ENCODE data around the gene SH3PXD2A. TPM values are rescaled to one million over a fixed set of nuclear protein-coding genes. Genes with fewer than 3 reads are reported as not detected.

Gene SH3PXD2A
- total RNA-seq, 1 experiment from 2014 or later = 13.2 TPM

- CTCF ChIA-PET = interaction anchor here (1.0 to 3.0 kb wide), 2 partner anchors 10 to 71 kb away, joined by 4 to 27 read pairs; no protein-coding TSS in a partner anchor
- no TSS peak for BruUV-seq (replicated peaks)
- no peak for TF ChIP-seq CTCF (IDR thresholded peaks at IDR 0.05; ENCODE audit: unreplicated experiment)
- Mint-ChIP-seq H3K4me3 (ENCODE audit: unreplicated experiment) (no peak overlapping the region), H3K27ac (ENCODE audit: low read depth, unreplicated experiment) (no peak overlapping the region), H3K27me3 (ENCODE audit: insufficient read depth, unreplicated experiment) (no peaks in the 10 kb centered on the region), H3K4me1 (ENCODE audit: insufficient read depth, unreplicated experiment) (peaks cover 13% of the 10 kb centered on the region), H3K9me3 (ENCODE audit: unreplicated experiment) (no peaks in the 10 kb centered on the region), H3K36me3 (ENCODE audit: insufficient read depth, unreplicated experiment) (no peaks in the 10 kb centered on the region)
- intact Hi-C loops (cut with micrococcal nuclease) = loop anchor here (1.0 kb wide), 1 partner anchor 15 kb away; no protein-coding TSS in a partner anchor
- peak; percentile 82 for DNase-seq (ENCODE audit: unreplicated experiment)
- POLR2A ChIA-PET = interaction anchor here (0.7 kb wide), 1 partner anchor 339 kb away, joined by 4 read pairs; no protein-coding TSS in a partner anchor
Observed at GRCh38 chr10:103676058-103676785, 179.2 kb downstream of the SH3PXD2A start.

- H3K4me1 Mint-ChIP-seq (ENCODE audit: insufficient read depth, unreplicated experiment) = peaks cover 13% of the 10 kb centered on the region
- no peak overlapping the region for H3K4me3 Mint-ChIP-seq (ENCODE audit: unreplicated experiment)
- intact Hi-C loops (cut with micrococcal nuclease) = no loop called here
- H3K36me3 Mint-ChIP-seq (ENCODE audit: insufficient read depth, unreplicated experiment) = no peaks in the 10 kb centered on the region
- H3K27me3 Mint-ChIP-seq (ENCODE audit: insufficient read depth, unreplicated experiment) = no peaks in the 10 kb centered on the region
- DNase-seq (ENCODE audit: unreplicated experiment) = no peak
- no peak for TF ChIP-seq CTCF (IDR thresholded peaks at IDR 0.05; ENCODE audit: unreplicated experiment)
- H3K27ac Mint-ChIP-seq (ENCODE audit: low read depth, unreplicated experiment) = no peak overlapping the region
- no TSS peak for BruUV-seq (replicated peaks)
- CTCF ChIA-PET = interaction anchor here (0.7 kb wide), 1 partner anchor 56 kb away, joined by 3 read pairs; no protein-coding TSS in a partner anchor
- POLR2A ChIA-PET = no interaction called here
- no peaks in the 10 kb centered on the region for H3K9me3 Mint-ChIP-seq (ENCODE audit: unreplicated experiment)
Observed at GRCh38 chr10:103673606-103674005, 181.8 kb downstream of the SH3PXD2A start.

GRCh38 chr10:103672345-103672744 is 183.0 kb downstream of the SH3PXD2A start:
- CTCF ChIA-PET = interaction anchor here (1.6 to 4.1 kb wide), 2 partner anchors 14 to 67 kb away, joined by 7 to 25 read pairs; no protein-coding TSS in a partner anchor
- TF ChIP-seq CTCF (IDR thresholded peaks at IDR 0.05; ENCODE audit: unreplicated experiment) = no peak
- Mint-ChIP-seq H3K9me3 (ENCODE audit: unreplicated experiment) (no peaks in the 10 kb centered on the region), H3K4me1 (ENCODE audit: insufficient read depth, unreplicated experiment) (peaks cover 13% of the 10 kb centered on the region), H3K27ac (ENCODE audit: low read depth, unreplicated experiment) (no peak overlapping the region), H3K27me3 (ENCODE audit: insufficient read depth, unreplicated experiment) (no peaks in the 10 kb centered on the region), H3K4me3 (ENCODE audit: unreplicated experiment) (no peak overlapping the region), H3K36me3 (ENCODE audit: insufficient read depth, unreplicated experiment) (no peaks in the 10 kb centered on the region)
- BruUV-seq (replicated peaks) = no TSS peak
- intact Hi-C loops (cut with micrococcal nuclease) = no loop called here
- POLR2A ChIA-PET = no interaction called here
- no peak for DNase-seq (ENCODE audit: unreplicated experiment)

- no peak for TF ChIP-seq CTCF (IDR thresholded peaks at IDR 0.05; ENCODE audit: unreplicated experiment)
- DNase-seq (ENCODE audit: unreplicated experiment) = no peak
- intact Hi-C loops (cut with micrococcal nuclease) = no loop called here
- H3K9me3 Mint-ChIP-seq (ENCODE audit: unreplicated experiment) = no peaks in the 10 kb centered on the region
- no peak overlapping the region for H3K27ac Mint-ChIP-seq (ENCODE audit: low read depth, unreplicated experiment)
- H3K36me3 Mint-ChIP-seq (ENCODE audit: insufficient read depth, unreplicated experiment) = no peaks in the 10 kb centered on the region
- no peak overlapping the region for H3K4me3 Mint-ChIP-seq (ENCODE audit: unreplicated experiment)
- peaks cover 7% of the 10 kb centered on the region for H3K4me1 Mint-ChIP-seq (ENCODE audit: insufficient read depth, unreplicated experiment)
- CTCF ChIA-PET = interaction anchor here (1.2 to 4.1 kb wide), 3 partner anchors 13 to 66 kb away, joined by 3 to 25 read pairs (median 7); no protein-coding TSS in a partner anchor
- H3K27me3 Mint-ChIP-seq (ENCODE audit: insufficient read depth, unreplicated experiment) = no peaks in the 10 kb centered on the region
- BruUV-seq (replicated peaks) = no TSS peak
- POLR2A ChIA-PET = no interaction called here
Observed at GRCh38 chr10:103671126-103671895, 184.1 kb downstream of the SH3PXD2A start.

Measured in MCF 10A (cell line).